GM12878 (cell line): Measurements from ENCODE around the gene CERKL. TPM values are rescaled to one million over a fixed set of nuclear protein-coding genes. Genes with fewer than 3 reads are reported as not detected.

Experiments used
- ATAC-seq: fragments of 200-7000 bp; cut with Tn5 transposase; 3 replicates; pipeline ENCODE4 v1.9.1; 2020; ENCODE audit warnings: mild to moderate bottlenecking, moderate library complexity
- BruUV-seq: library from RNA; stranded (reverse); fragments of 400-500 nt; replicated peaks from 2 replicates; lab custom pipeline; 2021; lab: Mats Ljungman, UMichigan
- CTCF ChIA-PET: fragments of 300-600 bp; sonication (Branson Sonifier 250); formaldehyde crosslinking; extraction: SDS; loops from one replicate; lab custom pipeline; 2021; ENCODE audit warnings: inconsistent platforms; lab: Yijun Ruan, JAX
- POLR2A ChIA-PET: fragments of 350-600 bp; formaldehyde crosslinking; extraction: SDS; loops from one replicate; lab custom pipeline; 2021; ENCODE audit warnings: inconsistent platforms; lab: Charles Lee
- RAD21 ChIA-PET: fragments of 300-600 bp; sonication (Branson Sonifier 250); formaldehyde crosslinking; loops from one replicate; lab custom pipeline; 2023; ENCODE audit warnings: antibody characterized with exemption; ENCODE audit not compliant: unreplicated experiment; lab: Charles Lee
- SMC1A ChIA-PET: fragments of 300-600 bp; sonication (Branson Sonifier 250); formaldehyde crosslinking; loops from one replicate; lab custom pipeline; 2023; ENCODE audit not compliant: unreplicated experiment, uncharacterized antibody; lab: Charles Lee
- DNase-seq: peaks from one replicate; pipeline ENCODE4 v3.0.0-alpha.2; 2011; ENCODE audit warnings: low read depth, low spot score
- FAIRE-seq: peaks from 3 replicates; lab custom pipeline; 2011; peaks lifted over from hg19 to GRCh38; lab: Jason Lieb, UNC
- H2AFZ ChIP-seq: 2 replicates; pipeline ENCODE4 v1.6.0; 2011; ENCODE audit warnings: low read depth, low read length, control low read depth; ENCODE audit not compliant: control insufficient read depth
- H3K27ac ChIP-seq: 2 replicates; pipeline ENCODE4 v1.5.1; 2011; ENCODE audit warnings: control low read depth; ENCODE audit not compliant: control insufficient read depth, insufficient read depth
- H3K27me3 ChIP-seq, 2 experiments: replicated peaks in 1 of 2; 2 replicates each; pipeline versions ENCODE4 v1.6.0 to v1.6.1; 2011; ENCODE audit warnings: low read length in 1 of 2; ENCODE audit not compliant: control insufficient read depth in 2 of 2, insufficient read depth in 2 of 2
- H3K36me3 ChIP-seq, 2 experiments: 2 replicates each; pipeline ENCODE4 v1.5.1; 2011; ENCODE audit warnings: low read length in 1 of 2; ENCODE audit not compliant: control insufficient read depth in 2 of 2, insufficient read depth in 2 of 2
- H3K4me1 ChIP-seq: 2 replicates; pipeline ENCODE4 v1.6.1; 2011; ENCODE audit warnings: mild to moderate bottlenecking, low read length, moderate library complexity, mixed read lengths; ENCODE audit not compliant: control insufficient read depth, insufficient read depth
- H3K4me2 ChIP-seq: 2 replicates; pipeline ENCODE4 v1.6.0; 2011; ENCODE audit warnings: control low read depth; ENCODE audit not compliant: control insufficient read depth, insufficient read depth
- H3K4me3 ChIP-seq: fragments of 200-600 bp; sonication (generic); 2 replicates; pipeline ENCODE4 v1.5.1; 2016
- H3K79me2 ChIP-seq: 2 replicates; pipeline ENCODE4 v1.6.0; 2011; ENCODE audit warnings: low read length; ENCODE audit not compliant: control insufficient read depth, insufficient read depth
- H3K9ac ChIP-seq: 2 replicates; pipeline ENCODE4 v1.8.0; 2011; ENCODE audit warnings: low read length, control low read depth, mixed read lengths; ENCODE audit not compliant: control insufficient read depth, insufficient read depth
- H3K9me3 ChIP-seq: replicated peaks from 3 replicates; pipeline ENCODE4 v1.5.1; 2011; ENCODE audit warnings: mild to moderate bottlenecking, low read length; ENCODE audit not compliant: control insufficient read depth, insufficient read depth
- H4K20me1 ChIP-seq: 2 replicates; pipeline ENCODE4 v1.6.0; 2011; ENCODE audit not compliant: control insufficient read depth, insufficient read depth
- BMI1 ChIP-seq: fragments of 450-650 bp; IDR thresholded peaks from 2 replicates; pipeline ENCODE4 v1.6.1; 2016; ENCODE audit warnings: mild to moderate bottlenecking, moderate library complexity, borderline replicate concordance
- BRCA1 ChIP-seq: IDR thresholded peaks from 2 replicates; pipeline ENCODE4 v1.6.1; 2011; ENCODE audit warnings: low read depth, low read length, improper control_type of control experiment
- CEBPB ChIP-seq, 2 experiments: fragments of 150-350 bp in 1 of 2; IDR thresholded peaks; 2 replicates each; pipeline ENCODE4 v1.6.1; 2012 to 2014; ENCODE audit warnings: low read depth in 2 of 2, low read length in 2 of 2, borderline replicate concordance in 1 of 2, inconsistent platforms in 1 of 2
- IKZF1 ChIP-seq: fragments of 450-650 bp; conservative IDR thresholded peaks from 2 replicates; pipeline ENCODE4 v1.6.1; 2017; ENCODE audit warnings: antibody characterized with exemption, mild to moderate bottlenecking
- KAT2A ChIP-seq: conservative IDR thresholded peaks from 2 replicates; pipeline ENCODE4 v1.6.1; 2011; ENCODE audit warnings: low read depth, low read length; ENCODE audit not compliant: control insufficient read depth
- LARP7 ChIP-seq: fragments of 450-650 bp; IDR thresholded peaks from 2 replicates; pipeline ENCODE4 v1.6.1; 2017; ENCODE audit warnings: mild to moderate bottlenecking
- MEF2B ChIP-seq: fragments of 450-650 bp; IDR thresholded peaks from 2 replicates; pipeline ENCODE4 v1.6.1; 2018; ENCODE audit warnings: mild to moderate bottlenecking, moderate library complexity; ENCODE audit not compliant: partially characterized antibody, poor library complexity, severe bottlenecking
- NBN ChIP-seq: fragments of 450-650 bp; IDR thresholded peaks from 2 replicates; pipeline ENCODE4 v1.6.1; 2016
- NFIC ChIP-seq: IDR thresholded peaks from 2 replicates; pipeline ENCODE4 v1.6.1; 2012; ENCODE audit warnings: low read depth, mild to moderate bottlenecking, inconsistent platforms, low read length, moderate library complexity
- PBX3 ChIP-seq: IDR thresholded peaks from 2 replicates; pipeline ENCODE4 v1.6.1; 2011; ENCODE audit warnings: mild to moderate bottlenecking, low read depth, low read length, moderate library complexity; ENCODE audit not compliant: insufficient replicate concordance
- RELB ChIP-seq: fragments of 450-650 bp; IDR thresholded peaks from 2 replicates; pipeline ENCODE4 v1.6.1; 2017; ENCODE audit warnings: low read depth, mild to moderate bottlenecking, moderate library complexity
- RUNX3 ChIP-seq: IDR thresholded peaks from 2 replicates; pipeline ENCODE4 v1.6.1; 2012; ENCODE audit warnings: low read length, inconsistent platforms
- SMAD5 ChIP-seq: IDR thresholded peaks from 2 replicates; pipeline ENCODE4 v1.6.1; 2016; ENCODE audit warnings: antibody characterized with exemption, low read depth
- TARDBP ChIP-seq: IDR thresholded peaks from 2 replicates; pipeline ENCODE4 v1.6.1; 2016; ENCODE audit warnings: borderline replicate concordance
- WGBS: methylation state at CpG from one replicate; pipeline ENCODE4 v1.1.6; 2016; ENCODE audit warnings: low lambda C conversion rate; ENCODE audit not compliant: insufficient replicate concordance, insufficient coverage; ENCODE audit errors: missing lambda C conversion rate; 5-methylcytosine and 5-hydroxymethylcytosine counted together
- in situ Hi-C: fragments of 300-500 bp; cut with MboI; formaldehyde crosslinking; loops from 9 replicates; pipeline ENCODE4 v1.14.3; 2018; ENCODE audit warnings: mixed read lengths
- intact Hi-C: fragments of 100-400 bp; cut with micrococcal nuclease; formaldehyde crosslinking; loops from one replicate; pipeline ENCODE4 v1.14.2; 2022; ENCODE audit not compliant: unreplicated experiment
- polyA plus RNA-seq, 11 experiments: library from polyadenylated mRNA; depleted of rRNA in 4 of 11; unstranded in 6 of 11; stranded (reverse) in 5 of 11; fragments of >200 nt; fragmentation: Nextera tagmentation in 4 of 11; fragmentation: Illumina TruSeq in 1 of 11; extraction: Ambion mirVana in 4 of 11; extraction: Trizol in 1 of 11; gene quantifications; 1 replicate in 1 of 11; 2 replicates in 10 of 11; pipeline versions ENCODE4 v1.2.1 to v1.2.3, GENCODE V29; 2011 to 2016; ENCODE audit warnings: inconsistent platforms in 2 of 11, missing spikeins in 2 of 11, low read depth in 1 of 11
- total RNA-seq, 4 experiments: library from RNA; depleted of rRNA in 3 of 4; stranded (reverse); fragments of >200 nt in 3 of 4; fragmentation: Illumina TruSeq in 1 of 4; extraction: Trizol in 1 of 4; gene quantifications; 2 replicates each; pipeline versions ENCODE4 v1.2.1 to v1.2.3, GENCODE V29; 2013 to 2021
- TF ChIP-seq, protein P1 (sequence below): IDR thresholded peaks from 2 replicates; pipeline ENCODE4 v1.6.1; 2012; ENCODE audit warnings: low read depth, low read length, improper control_type of control experiment

The CERKL gene
- total and polyA plus RNA-seq, 10 of the 15 experiments (the other 5 are each of a cell fraction or from before 2014, with no cell fraction given), result 0.05 to 23.0 (median 6.0) TPM; not detected in 2

GRCh38 chr2:181588546-181588945, 68.4 kb downstream of the CERKL start:
- RAD21 ChIA-PET, result interaction anchor here (1.6 to 9.1 kb wide), 2 partner anchors 14 to 19 kb away, joined by 4 to 72 read pairs; no protein-coding TSS in a partner anchor
- Histone ChIP-seq H3K27me3 (no peaks in the 10 kb centered on the region), H3K4me3 (no peak overlapping the region), H3K9me3 (no peaks in the 10 kb centered on the region), H3K4me1 (peaks cover 11% of the 10 kb centered on the region), H3K4me2 (no peak overlapping the region), H3K79me2 (no peaks in the 10 kb centered on the region), H3K9ac (no peak overlapping the region), H2AFZ (no peak overlapping the region), H3K27ac (no peak overlapping the region), H4K20me1 (no peaks in the 10 kb centered on the region), H3K36me3 (no peaks in the 10 kb centered on the region)
- SMC1A ChIA-PET, result no interaction called here
- WGBS, result 56% methylated on average over 3 of the region's 3 CpGs
- intact Hi-C loops (loop anchor here (10.0 kb wide), 2 partner anchors 306 to 496 kb away; partner anchors contain the start of gene ITPRID2), in situ Hi-C loops (no loop called here)
- DNase-seq, result no peak
- CTCF ChIA-PET, result interaction anchor here (0.6 to 13.6 kb wide), 5 partner anchors 14 to 280 kb away, joined by 3 to 115 read pairs (median 4); no protein-coding TSS in a partner anchor
- FAIRE-seq, result no peak
- TF ChIP-seq IKZF1 (no peak), TARDBP (no peak), BRCA1 (no peak), MEF2B (no peak), SMAD5 (no peak), NFIC (no peak), KAT2A (no peak), RUNX3 (no peak), LARP7 (no peak), CEBPB (IDR thresholded peaks at IDR 0.05; ENCODE audit: borderline replicate concordance in 1 of 2, low read depth in 2 of 2, low read length in 2 of 2) (no peak), RELB (no peak), NBN (no peak), PBX3 (no peak), BMI1 (no peak)
- TF ChIP-seq, protein P1, sequence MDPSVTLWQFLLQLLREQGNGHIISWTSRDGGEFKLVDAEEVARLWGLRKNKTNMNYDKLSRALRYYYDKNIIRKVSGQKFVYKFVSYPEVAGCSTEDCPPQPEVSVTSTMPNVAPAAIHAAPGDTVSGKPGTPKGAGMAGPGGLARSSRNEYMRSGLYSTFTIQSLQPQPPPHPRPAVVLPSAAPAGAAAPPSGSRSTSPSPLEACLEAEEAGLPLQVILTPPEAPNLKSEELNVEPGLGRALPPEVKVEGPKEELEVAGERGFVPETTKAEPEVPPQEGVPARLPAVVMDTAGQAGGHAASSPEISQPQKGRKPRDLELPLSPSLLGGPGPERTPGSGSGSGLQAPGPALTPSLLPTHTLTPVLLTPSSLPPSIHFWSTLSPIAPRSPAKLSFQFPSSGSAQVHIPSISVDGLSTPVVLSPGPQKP, result no peak
- POLR2A ChIA-PET, result no interaction called here
- ATAC-seq, result no peak
- BruUV-seq, result no TSS peak
